ENCODE data around the gene USP15.
"Not testable (repeated sequence)": the region's sequence is repeated elsewhere in the genome, so short reads cannot be mapped to it uniquely, and the experiment has no call there.

DNA sequence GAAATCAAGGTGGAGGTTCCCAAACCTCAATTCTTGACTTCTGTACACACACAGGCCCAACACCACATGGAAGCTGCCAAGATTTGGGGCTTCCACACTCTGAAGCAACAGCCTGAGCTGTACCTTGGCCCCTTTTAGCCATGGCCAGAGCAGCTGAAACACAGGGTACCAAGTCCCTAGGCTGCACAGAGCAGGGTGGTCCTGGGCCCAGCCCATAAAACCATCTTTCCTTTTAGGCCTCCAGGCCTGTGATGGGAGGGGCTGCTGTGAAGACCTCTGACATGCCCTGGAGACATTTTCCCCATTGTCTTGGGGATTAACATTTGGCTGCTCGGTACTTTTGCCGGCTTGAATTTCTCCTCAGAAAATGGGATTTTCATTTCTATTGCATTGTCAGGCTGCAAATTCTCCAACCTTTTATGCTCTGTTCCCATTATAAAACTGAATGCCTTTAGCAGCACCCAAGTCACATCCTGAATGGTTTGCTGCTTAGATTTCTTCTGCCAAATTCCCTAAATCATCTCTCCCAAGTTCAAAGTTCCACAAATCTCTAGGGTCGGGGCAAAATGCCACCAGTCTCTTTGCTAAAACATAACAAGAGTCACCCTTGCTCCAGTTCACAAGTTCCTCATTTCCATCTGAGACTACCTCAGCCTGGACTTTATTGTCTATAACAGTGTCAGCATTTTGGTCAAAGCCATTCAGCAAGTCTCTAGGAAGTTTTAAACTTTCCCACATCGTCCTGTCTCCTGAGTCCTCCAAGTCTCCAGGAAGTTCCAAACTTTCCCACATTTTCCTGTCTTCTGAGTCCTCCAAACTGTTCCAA lies 84.7 kb downstream of the USP15 start:
- TF ChIP-seq, protein P1, sequence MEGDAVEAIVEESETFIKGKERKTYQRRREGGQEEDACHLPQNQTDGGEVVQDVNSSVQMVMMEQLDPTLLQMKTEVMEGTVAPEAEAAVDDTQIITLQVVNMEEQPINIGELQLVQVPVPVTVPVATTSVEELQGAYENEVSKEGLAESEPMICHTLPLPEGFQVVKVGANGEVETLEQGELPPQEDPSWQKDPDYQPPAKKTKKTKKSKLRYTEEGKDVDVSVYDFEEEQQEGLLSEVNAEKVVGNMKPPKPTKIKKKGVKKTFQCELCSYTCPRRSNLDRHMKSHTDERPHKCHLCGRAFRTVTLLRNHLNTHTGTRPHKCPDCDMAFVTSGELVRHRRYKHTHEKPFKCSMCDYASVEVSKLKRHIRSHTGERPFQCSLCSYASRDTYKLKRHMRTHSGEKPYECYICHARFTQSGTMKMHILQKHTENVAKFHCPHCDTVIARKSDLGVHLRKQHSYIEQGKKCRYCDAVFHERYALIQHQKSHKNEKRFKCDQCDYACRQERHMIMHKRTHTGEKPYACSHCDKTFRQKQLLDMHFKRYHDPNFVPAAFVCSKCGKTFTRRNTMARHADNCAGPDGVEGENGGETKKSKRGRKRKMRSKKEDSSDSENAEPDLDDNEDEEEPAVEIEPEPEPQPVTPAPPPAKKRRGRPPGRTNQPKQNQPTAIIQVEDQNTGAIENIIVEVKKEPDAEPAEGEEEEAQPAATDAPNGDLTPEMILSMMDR (IDR thresholded peaks at IDR 0.05; ENCODE audit: insufficient read depth, low read length, poor library complexity, severe bottlenecking): not testable (repeated sequence)
- not testable (repeated sequence) for TF ChIP-seq EZH2phosphoT487 (conservative IDR thresholded peaks at IDR 0.05; ENCODE audit: low read length)
